Tibial artery (tissue), 4 donors: ENCODE results near the gene ASIC4.

Experiments used
- DNase-seq, 2 donors: peaks; one replicate each; pipeline ENCODE4 v3.0.0-alpha.2; 2019
- H3K27ac ChIP-seq, 2 donors: fragments of 200-600 bp; sonication (generic) in 1 of 2; 1 replicate in 1 of 2; 2 replicates in 1 of 2; pipeline ENCODE4 v1.5.1; 2018 to 2019; ENCODE audit warnings: mild to moderate bottlenecking in 1 of 2
- H3K27me3 ChIP-seq, 2 donors: fragments of 200-600 bp; sonication (generic) in 1 of 2; one replicate each; pipeline versions ENCODE4 v1.5.1 to v1.6.0; 2016 to 2019
- H3K36me3 ChIP-seq, 3 donors: fragments of 200-600 bp; sonication (generic) in 2 of 3; one replicate each; pipeline ENCODE4 v1.5.1; 2016 to 2019; ENCODE audit warnings: mild to moderate bottlenecking in 2 of 3
- H3K4me1 ChIP-seq, 4 donors: fragments of 200-600 bp; sonication (generic) in 2 of 4; 1 replicate in 3 of 4; 2 replicates in 1 of 4; pipeline ENCODE4 v1.5.1; 2016 to 2019
- H3K4me3 ChIP-seq, 2 donors: fragments of 200-600 bp; sonication (generic) in 1 of 2; 1 replicate in 1 of 2; 2 replicates in 1 of 2; pipeline ENCODE4 v1.5.1; 2018 to 2019; ENCODE audit warnings: mild to moderate bottlenecking in 2 of 2
- H3K9me3 ChIP-seq, 3 donors: fragments of 200-600 bp; sonication (generic) in 1 of 3; one replicate each; pipeline ENCODE4 v1.5.1; 2016 to 2019
- CTCF ChIP-seq, 2 experiments: fragments of 200-600 bp in 1 of 2; fragments of 450-650 bp in 1 of 2; IDR thresholded peaks; one replicate each; pipeline ENCODE4 v1.5.1; 2017 to 2019; ENCODE audit warnings: antibody characterized with exemption in 2 of 2, mild to moderate bottlenecking in 1 of 2, moderate library complexity in 1 of 2
- intact Hi-C: fragments of 100-400 bp; cut with DNase I; formaldehyde crosslinking; loops from one replicate; pipeline ENCODE4 v1.15.0; 2023; ENCODE audit warnings: low total_unique reads

The ASIC4 gene

DNA sequence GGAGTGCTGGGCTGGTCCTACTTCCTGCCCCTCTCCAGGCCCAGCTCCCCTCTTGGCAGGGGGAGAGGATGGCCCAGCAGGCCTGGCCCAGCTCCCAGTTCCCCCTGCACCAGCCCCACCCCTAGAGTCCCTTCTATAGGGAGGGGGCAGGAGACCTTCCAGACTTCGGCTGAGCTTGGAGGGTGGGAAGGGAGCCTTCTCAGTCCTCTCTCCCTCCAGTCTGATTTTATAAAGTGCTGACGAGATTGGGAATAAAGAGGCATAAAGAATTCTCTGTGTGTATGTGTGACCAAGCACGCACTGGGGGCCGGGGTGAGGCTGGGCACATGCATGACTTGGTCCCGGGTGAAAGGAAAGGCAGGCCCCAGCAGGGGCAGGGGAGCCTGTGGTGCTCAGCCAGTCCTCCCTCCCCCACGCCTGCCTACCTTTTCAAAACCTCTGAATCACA is 24.2 kb downstream of the ASIC4 start:
- H3K4me3 ChIP-seq, result no peak overlapping the region
- no peak overlapping the region for H3K27ac ChIP-seq
- no peaks in the 10 kb centered on the region for H3K27me3 ChIP-seq
- no peak for TF ChIP-seq CTCF (IDR thresholded peaks at IDR 0.05)
- no peak for DNase-seq
- peaks cover 19 to 31% (median 21%) of the 10 kb centered on the region in 3 donors for H3K36me3 ChIP-seq
- peaks cover 0 to 19% (median 16%) of the 10 kb centered on the region in 4 donors for H3K4me1 ChIP-seq
- no peaks in the 10 kb centered on the region for H3K9me3 ChIP-seq
- intact Hi-C loops, result loop anchor here (5.0 to 10.0 kb wide), 2 partner anchors 36 to 244 kb away; no protein-coding TSS in a partner anchor

- peaks cover 5 to 24% (median 19%) of the 10 kb centered on the region in 4 donors for H3K4me1 ChIP-seq
- H3K36me3 ChIP-seq, result peaks cover 19 to 31% (median 21%) of the 10 kb centered on the region in 3 donors
- no peak for DNase-seq
- H3K9me3 ChIP-seq, result no peaks in the 10 kb centered on the region
- no peak overlapping the region for H3K27ac ChIP-seq
- TF ChIP-seq CTCF (IDR thresholded peaks at IDR 0.05), result no peak
- intact Hi-C loops, result loop anchor here (5.0 to 10.0 kb wide), 2 partner anchors 37 to 244 kb away; no protein-coding TSS in a partner anchor
- H3K27me3 ChIP-seq, result no peaks in the 10 kb centered on the region
- no peak overlapping the region for H3K4me3 ChIP-seq
Measured at GRCh38 chr2:219538956-219539788, 24.9 kb downstream of the ASIC4 start.

DNA sequence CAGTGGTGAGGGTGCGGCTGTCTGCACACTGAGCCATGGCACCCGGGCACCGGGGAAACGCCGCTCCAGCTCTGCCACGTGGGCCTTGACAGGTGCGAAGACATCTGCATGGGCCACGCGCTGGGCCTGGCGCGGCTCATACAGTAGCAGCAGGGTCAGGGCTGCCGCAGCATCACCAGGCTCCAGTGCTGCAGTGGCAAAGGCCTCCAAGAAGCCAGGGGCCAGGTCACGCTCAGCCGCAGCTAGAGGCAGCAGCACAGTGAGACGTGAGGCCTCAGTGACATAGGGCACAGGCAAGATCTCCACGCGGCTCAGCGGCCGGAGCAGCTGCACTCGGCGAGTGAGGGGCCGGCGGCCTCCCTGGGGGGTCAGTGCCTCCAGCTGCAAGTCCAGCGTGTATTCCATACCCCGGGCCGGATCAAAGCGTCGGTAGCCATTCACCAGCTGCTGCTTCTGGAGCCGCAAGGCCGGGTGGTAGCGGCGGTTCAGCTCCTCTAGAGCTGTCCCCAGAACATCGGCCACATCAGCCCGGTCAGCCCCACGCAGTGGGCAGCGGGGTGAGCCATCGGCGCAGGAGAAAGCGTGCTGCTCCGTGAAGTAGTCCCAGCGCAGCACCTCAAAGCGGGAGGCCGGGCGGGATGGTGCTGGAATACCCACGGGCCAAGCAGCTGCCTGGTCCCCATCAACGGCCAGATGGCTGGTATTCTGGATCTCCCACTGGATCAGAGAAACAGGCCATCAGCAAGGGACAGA is 25.8 kb downstream of the ASIC4 start:
- TF ChIP-seq CTCF (IDR thresholded peaks at IDR 0.05), result no peak
- intact Hi-C loops, result loop anchor here (5.0 to 10.0 kb wide), 3 partner anchors 38 to 245 kb away; no protein-coding TSS in a partner anchor
- Histone ChIP-seq H3K36me3 (peaks cover 19 to 31% (median 21%) of the 10 kb centered on the region in 3 donors), H3K4me3 (no peak overlapping the region), H3K9me3 (no peaks in the 10 kb centered on the region), H3K27me3 (no peaks in the 10 kb centered on the region), H3K4me1 (peaks cover 9 to 29% (median 24%) of the 10 kb centered on the region in 4 donors), H3K27ac (no peak overlapping the region)
- DNase-seq, result no peak

GRCh38 chr2:219540784-219541504 is 26.7 kb downstream of the ASIC4 start:
- H3K4me1 ChIP-seq, result peaks cover 9 to 29% (median 24%) of the 10 kb centered on the region in 4 donors
- intact Hi-C loops, result loop anchor here (5.0 kb wide), 1 partner anchor 101 kb away; no protein-coding TSS in a partner anchor
- no peak for DNase-seq
- H3K36me3 ChIP-seq, result peaks cover 19 to 31% (median 21%) of the 10 kb centered on the region in 3 donors
- TF ChIP-seq CTCF (IDR thresholded peaks at IDR 0.05), result no peak
- no peak overlapping the region for H3K27ac ChIP-seq
- no peaks in the 10 kb centered on the region for H3K9me3 ChIP-seq
- H3K27me3 ChIP-seq, result no peaks in the 10 kb centered on the region
- H3K4me3 ChIP-seq, result no peak overlapping the region

DNA sequence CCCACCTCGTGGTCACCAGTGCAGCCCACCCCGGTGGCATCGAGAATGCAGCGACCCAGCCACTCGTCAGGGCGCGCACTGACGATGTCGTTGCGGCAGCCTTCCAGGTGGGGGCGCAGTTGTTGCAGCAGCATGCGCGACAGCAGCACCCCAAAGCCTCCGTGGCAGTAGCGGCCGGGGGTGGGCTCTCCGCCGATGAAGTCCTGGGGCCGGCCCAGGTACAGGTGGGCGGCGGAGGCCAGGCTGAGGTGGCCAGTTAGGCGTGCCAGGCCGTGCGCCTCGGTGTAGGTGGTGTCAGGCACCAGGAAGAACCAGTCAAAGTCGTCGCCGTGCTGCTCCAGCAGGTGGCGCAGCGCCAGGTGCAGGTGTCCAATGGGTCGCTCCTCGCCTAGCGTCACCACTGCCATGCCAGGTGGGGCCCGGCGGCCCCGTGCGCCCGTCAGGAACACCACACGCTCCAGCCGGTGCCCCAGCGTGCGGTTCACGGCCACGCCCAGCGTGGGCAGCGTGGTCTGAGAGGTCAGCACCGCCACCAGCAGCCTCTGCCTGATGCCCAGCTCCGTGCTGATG is 27.4 kb downstream of the ASIC4 start:
- intact Hi-C loops, result loop anchor here (5.0 kb wide), 1 partner anchor 101 kb away; no protein-coding TSS in a partner anchor
- peaks cover 9 to 29% (median 24%) of the 10 kb centered on the region in 4 donors for H3K4me1 ChIP-seq
- peak; percentile 71 to 86 for DNase-seq
- peak overlapping the region in 1 of 2 donors; percentile 86 for H3K27ac ChIP-seq
- H3K27me3 ChIP-seq, result no peaks in the 10 kb centered on the region
- no peaks in the 10 kb centered on the region for H3K9me3 ChIP-seq
- H3K36me3 ChIP-seq, result peaks cover 19 to 31% (median 21%) of the 10 kb centered on the region in 3 donors
- TF ChIP-seq CTCF (IDR thresholded peaks at IDR 0.05), result peak; percentile 87 to 88
- H3K4me3 ChIP-seq, result peak overlapping the region; percentile 14 to 98
